Kidney epithelial cell (primary cell): ENCODE results near the gene FLNC. TPM values are rescaled to one million over a fixed set of nuclear protein-coding genes. Genes with fewer than 3 reads are reported as not detected.

Experiments
- DNase-seq: peaks from one replicate; pipeline ENCODE4 v3.0.0-alpha.2; 2010; ENCODE audit warnings: low read depth
- H3K27me3 ChIP-seq: 2 replicates; pipeline ENCODE4 v1.6.0; 2011; ENCODE audit warnings: low read length; ENCODE audit not compliant: control insufficient read depth, insufficient read depth
- H3K36me3 ChIP-seq: 2 replicates; pipeline ENCODE4 v1.5.1; 2011; ENCODE audit warnings: low read length; ENCODE audit not compliant: control insufficient read depth, insufficient read depth
- H3K4me3 ChIP-seq: 2 replicates; pipeline ENCODE4 v1.5.1; 2011; ENCODE audit warnings: low read depth, mild to moderate bottlenecking, control low read depth, low read length
- CTCF ChIP-seq: IDR thresholded peaks from 2 replicates; pipeline ENCODE4 v1.5.1; 2011; ENCODE audit warnings: mild to moderate bottlenecking, moderate library complexity, low read length, control low read depth, inconsistent platforms; ENCODE audit not compliant: insufficient read depth, poor library complexity, severe bottlenecking
- total RNA-seq: library from RNA; depleted of rRNA; stranded (reverse); fragments of >200 nt; gene quantifications from 2 replicates; pipeline ENCODE4 v1.2.3, GENCODE V29; 2015

The FLNC gene
- 243 and 267 TPM in 2 replicates for total RNA-seq

GRCh38 chr7:128830231-128831177 is at the start of gene FLNC:
FLNC (plus strand) TSS chr7:128830406; CDS start chr7:128830638, 232 bp downstream.
- H3K4me3 ChIP-seq = peak within 1 kb of the TSS; percentile 59
- no peaks in the 10 kb centered on the region for H3K36me3 ChIP-seq
- no peak for TF ChIP-seq CTCF
- no peak for DNase-seq
- no peaks in the 10 kb centered on the region for H3K27me3 ChIP-seq

GRCh38 chr7:128781126-128781525 is 49.1 kb upstream of the FLNC start:
- no peak for TF ChIP-seq CTCF
- no peak for DNase-seq

GRCh38 chr7:128781851-128782250 is 48.4 kb upstream of the FLNC start:
- H3K4me3 ChIP-seq = no peak overlapping the region
- no peak for DNase-seq
- TF ChIP-seq CTCF = no peak
- no peaks in the 10 kb centered on the region for H3K27me3 ChIP-seq
- H3K36me3 ChIP-seq = no peaks in the 10 kb centered on the region

More at GRCh38 chr7:128781126-128781525, 49.1 kb upstream of the FLNC start:
- no peaks in the 10 kb centered on the region for H3K36me3 ChIP-seq
- no peaks in the 10 kb centered on the region for H3K27me3 ChIP-seq
- H3K4me3 ChIP-seq = no peak overlapping the region

GRCh38 chr7:128783143-128783861 is 46.9 kb upstream of the FLNC start:
- H3K27me3 ChIP-seq = no peaks in the 10 kb centered on the region
- TF ChIP-seq CTCF = no peak
- no peak for DNase-seq
- no peak overlapping the region for H3K4me3 ChIP-seq
- H3K36me3 ChIP-seq = no peaks in the 10 kb centered on the region

- no peaks in the 10 kb centered on the region for H3K36me3 ChIP-seq
- TF ChIP-seq CTCF = no peak
- DNase-seq = no peak
- no peak overlapping the region for H3K4me3 ChIP-seq
- H3K27me3 ChIP-seq = peaks cover 13% of the 10 kb centered on the region
Measured at GRCh38 chr7:128785738-128786137, 44.5 kb upstream of the FLNC start.
